A549 treated with dexamethasone at 1 μM for 4 hours (cell line): Measurements from ENCODE around the gene TSPY2. TPM values are rescaled to one million over a fixed set of nuclear protein-coding genes. Genes with fewer than 3 reads are reported as not detected.

Experiments used
- total RNA-seq: library from RNA; stranded (reverse); fragments of 200-300 nt; extraction: Qiagen RNA extraction; gene quantifications from 5 replicates; pipeline ENCODE4 v1.2.3, GENCODE V29; 2022

Gene TSPY2
- total RNA-seq = not detected in 5 replicates

DNA sequence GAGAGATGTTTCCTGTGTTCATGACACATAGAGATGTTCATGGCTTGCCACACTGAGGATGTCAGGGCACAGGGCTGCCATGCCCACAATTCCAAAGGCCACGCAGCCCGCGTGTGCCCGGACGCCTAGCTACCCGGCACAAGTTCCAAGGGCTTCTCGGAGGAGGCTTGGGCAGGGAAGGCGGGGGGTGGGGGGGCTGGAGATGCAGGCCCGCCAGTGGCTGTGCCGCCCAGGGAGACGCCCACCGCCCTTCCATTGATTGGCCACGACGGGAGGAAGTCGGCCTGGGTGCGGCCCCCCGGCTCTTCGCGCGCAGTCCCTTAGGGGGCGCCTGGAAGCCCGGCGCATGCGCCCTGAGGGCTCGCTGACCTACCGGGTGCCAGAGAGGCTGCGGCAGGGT is at the start of gene TSPY2:
TSPY2 (plus strand) TSS at position 301 of the 400 bp plus-strand sequence; CDS start at position 347, 46 bp downstream.

